ENCODE data around the gene SLC45A2.
"Not testable (repeated sequence)": the region's sequence is repeated elsewhere in the genome, so short reads cannot be mapped to it uniquely, and the experiment has no call there.

Gene SLC45A2, protein sequence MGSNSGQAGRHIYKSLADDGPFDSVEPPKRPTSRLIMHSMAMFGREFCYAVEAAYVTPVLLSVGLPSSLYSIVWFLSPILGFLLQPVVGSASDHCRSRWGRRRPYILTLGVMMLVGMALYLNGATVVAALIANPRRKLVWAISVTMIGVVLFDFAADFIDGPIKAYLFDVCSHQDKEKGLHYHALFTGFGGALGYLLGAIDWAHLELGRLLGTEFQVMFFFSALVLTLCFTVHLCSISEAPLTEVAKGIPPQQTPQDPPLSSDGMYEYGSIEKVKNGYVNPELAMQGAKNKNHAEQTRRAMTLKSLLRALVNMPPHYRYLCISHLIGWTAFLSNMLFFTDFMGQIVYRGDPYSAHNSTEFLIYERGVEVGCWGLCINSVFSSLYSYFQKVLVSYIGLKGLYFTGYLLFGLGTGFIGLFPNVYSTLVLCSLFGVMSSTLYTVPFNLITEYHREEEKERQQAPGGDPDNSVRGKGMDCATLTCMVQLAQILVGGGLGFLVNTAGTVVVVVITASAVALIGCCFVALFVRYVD

GRCh38 chr5:33984671-33985124, at the start of gene SLC45A2:
Gene SLC45A2 (minus strand): TSS chr5:33984693. CDS start chr5:33984583, 110 bp downstream.
- DNase-seq, result no peak

DNA sequence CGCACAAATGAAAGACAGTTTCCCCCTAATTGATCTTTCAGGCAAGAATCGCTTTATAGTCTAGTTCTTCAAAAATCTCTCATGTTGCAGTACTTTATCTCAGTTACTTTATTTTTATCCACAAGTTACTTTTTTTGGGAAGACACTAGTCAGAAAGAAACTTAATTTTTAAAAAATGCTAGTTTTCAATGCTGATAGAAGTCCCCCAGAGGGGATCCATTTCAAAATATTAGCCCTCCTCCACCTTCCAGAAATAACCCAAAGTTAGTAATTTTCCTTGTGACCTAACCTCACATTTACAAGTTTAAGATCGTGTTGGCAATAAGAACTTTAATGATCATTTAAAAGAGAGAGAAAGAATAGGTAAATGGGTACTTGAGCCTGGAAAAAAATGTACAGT, 47.5 kb upstream of the SLC45A2 start:
- no peak for DNase-seq

DNA sequence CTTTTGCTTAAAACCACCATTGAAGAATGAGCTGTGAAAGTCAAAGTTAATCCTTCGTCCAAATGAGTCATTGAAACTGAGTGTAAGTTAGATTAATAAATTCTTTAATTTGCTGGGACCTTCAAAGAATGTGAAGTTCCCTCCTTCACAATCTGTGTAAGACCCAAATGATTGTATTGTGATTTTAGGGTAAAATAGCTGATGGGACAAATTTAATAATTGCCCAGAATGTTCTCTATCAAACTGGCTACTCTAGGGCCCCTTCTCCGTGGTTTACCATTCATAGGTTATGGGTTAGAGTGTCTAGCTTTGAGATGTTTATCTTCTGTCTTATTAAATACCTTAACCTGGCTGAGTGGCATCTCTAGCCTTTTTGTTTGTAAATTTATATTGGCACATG, 46.6 kb upstream of the SLC45A2 start:
- no peak for DNase-seq

- not testable (repeated sequence) for DNase-seq
Measured at GRCh38 chr5:34030585-34030984, 46.1 kb upstream of the SLC45A2 start.

DNA sequence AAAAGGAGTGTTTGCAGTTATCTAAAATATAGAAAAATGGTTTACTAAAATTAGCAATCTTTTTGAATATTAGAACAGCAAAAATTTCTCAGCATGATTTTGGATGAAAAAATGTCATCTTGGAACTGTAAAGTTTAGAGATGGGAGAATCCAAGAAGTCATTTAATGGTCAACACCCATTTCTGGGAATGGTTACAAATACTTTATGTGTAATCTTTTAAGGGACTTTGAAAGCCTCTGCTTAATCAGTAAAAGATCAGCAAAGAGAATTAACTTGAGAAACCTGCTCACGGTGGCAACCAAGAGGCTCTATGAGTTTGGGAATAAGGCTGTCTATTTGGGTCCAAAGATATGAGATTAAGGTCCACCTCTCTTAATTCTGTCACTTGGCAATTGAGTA, 45.6 kb upstream of the SLC45A2 start:
- DNase-seq, result no peak

DNA sequence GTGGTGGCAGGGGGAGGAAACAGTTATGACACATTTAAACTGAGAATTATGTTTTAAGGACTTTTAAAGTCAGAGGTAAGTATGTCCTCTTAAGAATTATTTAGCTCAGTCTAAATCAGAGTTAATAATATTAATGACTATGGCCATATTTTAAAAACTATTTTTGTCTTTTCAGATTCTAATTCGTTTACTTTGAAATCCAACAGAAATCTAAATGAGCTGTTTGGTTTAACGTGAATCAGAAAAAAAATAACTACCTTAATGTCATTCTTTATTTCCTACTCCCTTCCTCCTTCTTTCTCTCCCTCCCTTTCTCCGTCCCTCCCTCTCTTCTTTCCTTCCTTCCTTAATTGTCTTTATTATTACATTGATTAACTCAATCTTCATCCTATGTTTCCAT, 43.9 kb upstream of the SLC45A2 start:
- no peak for DNase-seq

DNA sequence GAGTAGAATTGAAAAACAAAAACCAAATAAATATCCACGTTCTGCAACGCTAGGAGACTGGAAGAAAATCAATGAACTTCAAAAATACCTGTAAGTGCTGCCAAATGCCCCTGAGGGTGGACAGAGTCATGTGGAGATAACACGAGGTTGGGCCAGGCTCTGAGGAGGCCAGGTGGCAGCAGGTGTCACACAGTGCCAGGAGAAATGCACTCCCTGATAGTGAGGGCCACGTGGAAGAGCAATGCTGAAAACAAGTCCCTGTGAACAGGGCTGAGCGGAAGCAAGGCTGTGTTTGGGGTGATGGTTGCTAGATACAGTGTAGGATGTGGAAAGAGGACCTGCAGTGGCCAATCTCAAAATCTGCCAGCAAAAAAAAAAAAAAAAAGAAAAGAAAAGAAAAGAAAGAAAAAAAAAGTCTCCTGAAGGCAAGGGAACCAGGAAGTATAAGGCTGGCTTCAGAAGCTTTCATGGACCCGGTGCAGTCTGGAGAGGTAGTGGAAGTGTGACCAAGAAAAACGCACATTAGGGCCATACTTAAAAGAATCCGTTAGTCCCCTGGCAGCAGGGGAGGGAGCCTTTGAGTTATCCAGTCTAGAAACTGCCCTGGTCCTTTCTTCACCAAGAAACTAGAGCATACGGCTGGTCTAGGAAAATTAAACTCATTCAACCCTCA, 41.7 kb upstream of the SLC45A2 start:
- no peak for DNase-seq

DNA sequence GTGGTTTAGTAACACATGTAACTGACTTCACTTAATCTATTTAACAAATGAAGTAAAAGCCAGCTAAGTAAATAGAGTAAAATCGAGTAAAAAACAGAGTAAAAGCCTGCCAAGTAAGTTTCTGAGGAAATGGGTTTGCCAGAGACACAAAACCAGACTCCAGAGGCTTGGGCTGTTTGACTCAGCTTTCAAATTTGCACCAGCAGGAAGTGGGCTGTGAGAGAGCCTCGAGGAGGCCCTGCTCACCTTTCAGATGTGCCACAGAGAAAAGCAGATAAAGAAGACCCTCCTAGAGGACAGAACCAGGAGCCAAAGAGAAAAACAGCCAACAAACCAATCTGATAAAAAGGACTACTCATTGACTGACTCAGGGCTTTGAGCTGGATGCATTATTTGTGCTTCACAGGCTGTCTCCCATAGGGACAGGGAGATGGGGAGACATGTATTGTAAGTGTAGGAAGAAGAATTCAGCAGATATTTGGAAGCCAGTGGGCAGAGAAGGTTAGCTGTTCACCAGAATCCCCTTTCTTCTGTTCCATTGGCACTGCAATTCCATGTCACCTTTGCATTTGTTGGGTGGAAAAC, 37.7 kb upstream of the SLC45A2 start:
- no peak for DNase-seq

DNA sequence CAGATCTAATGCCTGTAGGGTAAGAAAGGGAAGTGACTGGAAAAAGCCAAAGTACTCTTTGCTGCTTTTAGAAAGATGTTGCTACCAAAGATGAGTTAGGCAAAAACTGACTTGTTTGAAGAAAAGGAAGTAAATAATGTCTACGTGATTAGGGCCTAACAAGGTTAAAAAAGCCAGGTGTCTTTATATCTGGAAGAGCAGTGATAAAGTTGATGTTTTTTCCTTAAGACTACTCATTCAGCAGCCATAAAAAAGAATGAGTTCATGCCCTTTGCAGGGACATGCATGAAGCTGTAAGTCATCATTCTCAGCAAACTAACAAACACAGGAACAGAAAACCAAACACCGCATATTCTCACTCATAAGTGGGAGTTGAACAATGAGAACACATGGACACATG, 36.8 kb upstream of the SLC45A2 start:
- DNase-seq, result no peak

DNA sequence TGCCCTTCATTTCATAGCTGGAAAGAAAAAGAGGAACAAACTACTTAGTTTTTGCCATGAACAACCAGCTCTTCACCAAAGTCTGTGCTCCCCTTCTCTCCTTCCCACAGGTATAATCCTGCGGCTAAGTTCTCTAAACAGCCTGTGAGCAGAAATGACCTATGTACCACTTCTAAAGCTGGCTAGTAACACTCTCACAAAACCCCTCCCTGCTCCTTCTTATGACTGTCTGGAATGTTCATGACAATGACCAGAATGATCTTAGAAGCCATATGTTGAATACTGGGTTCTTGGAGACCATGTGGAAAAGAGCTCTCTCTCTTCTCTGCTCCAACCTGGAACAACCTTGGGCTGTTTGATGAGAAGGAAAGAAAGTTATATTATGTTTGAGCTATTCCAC, 36.2 kb upstream of the SLC45A2 start:
- no peak for DNase-seq

GRCh38 chr5:34017254-34017653, 32.8 kb upstream of the SLC45A2 start:
- DNase-seq, result no peak

DNA sequence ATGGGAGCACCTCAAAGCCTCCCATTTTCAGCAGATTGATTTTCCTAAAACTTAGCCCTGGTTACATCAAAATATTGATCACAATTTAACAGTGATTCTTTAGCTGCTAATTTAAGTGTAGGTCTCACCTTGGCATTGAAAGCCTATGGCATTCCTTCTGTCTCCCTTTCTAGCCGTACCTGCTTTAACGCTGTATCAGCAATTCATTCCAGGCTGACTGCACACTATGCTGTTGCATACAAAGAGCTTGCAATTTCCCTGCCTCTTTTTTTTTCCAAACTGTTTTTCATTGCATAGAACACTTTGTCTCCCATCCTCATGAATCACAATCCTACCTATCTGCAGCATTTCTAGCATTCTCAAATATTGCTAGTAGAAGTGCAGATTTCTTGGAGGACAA, 32.3 kb upstream of the SLC45A2 start:
- DNase-seq, result no peak

- no peak for DNase-seq
Measured at GRCh38 chr5:34016222-34016621, 31.7 kb upstream of the SLC45A2 start.

- no peak for DNase-seq
Measured at GRCh38 chr5:34015120-34015822, 30.8 kb upstream of the SLC45A2 start.

- no peak for DNase-seq
Measured at GRCh38 chr5:34014626-34015025, 30.1 kb upstream of the SLC45A2 start.

DNA sequence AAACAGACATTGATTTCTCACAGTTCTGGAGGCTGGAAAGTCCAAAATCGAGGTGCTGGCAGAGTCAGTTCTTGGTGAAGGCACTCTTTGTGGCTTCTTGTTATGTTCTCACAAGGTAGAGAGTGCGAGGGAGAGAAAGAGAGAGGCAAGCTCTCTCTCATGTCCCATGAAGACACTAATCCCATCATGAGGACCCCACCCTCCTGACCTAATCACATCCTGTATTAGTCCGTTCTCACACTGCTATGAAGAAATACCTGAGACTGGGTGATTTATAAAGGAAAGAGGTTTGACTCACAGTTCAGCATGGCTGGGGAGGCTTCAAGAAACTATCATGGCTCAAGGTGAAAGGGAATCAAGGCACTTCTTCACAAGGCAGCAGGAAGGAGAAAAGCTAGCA, 29.1 kb upstream of the SLC45A2 start:
- no peak for DNase-seq

DNA sequence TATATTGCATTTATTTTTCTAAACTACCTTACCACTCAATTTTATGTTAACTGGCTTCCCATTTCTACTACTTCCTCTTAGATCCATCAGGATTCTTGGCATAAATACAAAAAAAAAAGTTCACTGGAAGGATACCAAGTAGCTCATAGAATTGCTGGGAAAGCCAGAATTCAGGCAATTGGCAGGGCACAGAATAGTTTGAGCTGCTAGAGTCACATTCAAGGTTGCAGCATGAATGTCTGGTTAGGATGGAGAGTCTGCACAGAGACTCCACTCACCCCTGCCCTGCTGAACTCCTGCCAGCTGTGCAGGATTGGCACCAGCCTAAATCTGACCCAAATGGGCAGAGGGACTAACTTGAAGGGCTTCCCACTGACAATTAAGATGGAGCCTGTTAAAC, 28.3 kb upstream of the SLC45A2 start:
- no peak for DNase-seq

- no peak for DNase-seq
Measured at GRCh38 chr5:34011536-34011935, 27.0 kb upstream of the SLC45A2 start.

GRCh38 chr5:34010146-34010545, 25.7 kb upstream of the SLC45A2 start:
- DNase-seq, result not testable (repeated sequence)

- no peak for DNase-seq
Measured at GRCh38 chr5:34009610-34010009, 25.1 kb upstream of the SLC45A2 start.

DNA sequence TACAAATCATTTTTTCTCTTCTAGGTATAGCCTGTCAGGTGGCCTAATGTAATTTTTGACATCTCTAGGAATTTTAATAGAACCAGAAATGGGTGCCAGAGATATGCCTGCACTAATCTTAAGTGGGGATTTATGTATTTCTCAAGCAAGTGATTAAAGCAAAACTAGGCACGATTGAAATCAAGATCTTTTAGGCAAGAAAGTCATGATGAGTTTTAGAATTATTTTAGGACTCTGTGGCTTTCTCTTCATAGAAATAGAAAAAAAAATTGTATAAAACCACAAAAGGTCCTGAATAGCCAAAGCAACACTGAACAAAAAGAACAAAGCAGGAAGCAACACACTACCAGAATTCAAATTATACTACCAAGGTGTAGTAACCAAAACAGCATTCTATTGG, 24.3 kb upstream of the SLC45A2 start:
- DNase-seq, result no peak

DNA sequence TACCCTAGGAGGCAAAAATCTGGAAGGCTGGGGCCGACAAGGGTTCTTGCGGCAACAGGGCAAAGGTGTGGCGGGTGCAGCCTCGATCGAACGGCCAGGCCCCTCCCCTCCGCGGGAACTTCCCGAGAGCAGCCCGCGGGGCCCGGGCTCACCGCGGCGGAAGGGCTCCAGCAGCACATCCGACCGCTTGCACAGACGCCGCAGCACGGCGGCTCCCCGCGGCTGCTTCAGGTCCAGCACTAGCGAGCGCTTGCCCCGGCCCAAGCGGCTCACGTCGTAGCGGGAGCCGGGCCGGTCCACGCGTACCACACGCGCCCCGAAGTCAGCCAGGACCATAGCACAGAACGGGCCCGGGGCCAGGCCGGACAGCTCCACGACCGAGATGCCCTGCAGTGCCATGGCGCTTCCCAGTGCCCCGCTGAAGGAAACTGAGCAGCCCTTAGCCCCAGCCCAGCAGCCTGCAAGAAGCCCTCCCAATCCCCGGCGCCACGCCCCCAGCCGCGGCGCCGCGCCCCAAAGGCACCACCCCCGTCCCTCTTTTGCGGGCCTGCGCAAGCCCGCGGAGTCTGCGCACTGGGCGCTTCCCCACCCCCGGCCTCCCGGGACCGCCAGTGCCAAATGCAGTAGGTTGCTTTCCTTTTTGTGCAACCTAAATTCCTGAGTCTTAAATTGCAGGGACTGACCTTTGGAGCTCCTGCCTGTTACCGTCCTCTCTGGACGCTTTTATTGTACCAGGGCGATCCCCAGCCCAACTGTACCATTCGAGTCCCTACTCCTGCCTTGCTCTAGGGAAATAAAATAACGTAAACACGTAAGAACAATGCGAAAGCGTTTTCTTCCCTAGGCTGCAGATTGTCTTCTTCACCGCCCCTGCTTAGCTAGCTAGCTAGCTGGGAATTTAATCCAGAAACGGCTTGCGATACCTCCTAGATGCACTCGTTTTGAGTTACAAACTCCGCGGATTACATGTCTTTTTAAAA, 23.4 kb upstream of the SLC45A2 start, which contains the start of gene AMACR:
TSS of gene AMACR (minus strand) at position 430 of the 980 bp plus-strand sequence. CDS start at position 399, 31 bp downstream.
- DNase-seq, result peak; percentile 95
